Ovary (tissue), 9 donors: ENCODE measurements around the gene AFG1L. TPM values are rescaled to one million over a fixed set of nuclear protein-coding genes. Genes with fewer than 3 reads are reported as not detected.

Experiments used
- DNase-seq, 5 donors: peaks; one replicate each; pipeline ENCODE4 v3.0.0-alpha.2; 2019 to 2020
- H3K27ac ChIP-seq, 2 donors: fragments of 200-600 bp; one replicate each; pipeline versions ENCODE4 v1.5.1 to v1.8.0; 2019 to 2022
- H3K27me3 ChIP-seq: fragments of 200-600 bp; one replicate; pipeline ENCODE4 v1.8.0; 2022
- H3K36me3 ChIP-seq: fragments of 200-600 bp; sonication (generic); one replicate; pipeline ENCODE4 v1.5.1; 2019
- H3K4me1 ChIP-seq: one replicate; pipeline ENCODE4 v1.8.1; 2013; ENCODE audit warnings: mild to moderate bottlenecking, moderate library complexity; ENCODE audit not compliant: insufficient read depth
- H3K4me3 ChIP-seq: fragments of 200-600 bp; sonication (generic); one replicate; pipeline ENCODE4 v1.5.1; 2017
- H3K9me3 ChIP-seq, 2 donors: fragments of 200-600 bp in 1 of 2; sonication (generic) in 1 of 2; one replicate each; pipeline versions ENCODE4 v1.5.1 to v1.8.1; 2013 to 2019; ENCODE audit warnings: mild to moderate bottlenecking in 1 of 2, moderate library complexity in 1 of 2
- EP300 ChIP-seq: sonication (generic); formaldehyde crosslinking; IDR thresholded peaks from one replicate; pipeline ENCODE4 v1.6.1; 2017; ENCODE audit warnings: antibody characterized with exemption
- POLR2A ChIP-seq: fragments of 450-650 bp; IDR thresholded peaks from one replicate; pipeline ENCODE4 v1.6.1; 2017; ENCODE audit warnings: antibody characterized with exemption, mild to moderate bottlenecking, moderate library complexity
- WGBS, 3 donors: extraction: QIAGEN DNeasy Blood & Tissue Kit in 1 of 3; methylation state at CpG; one replicate each; pipeline versions ENCODE4 v1.1.5 to v1.1.7; 2013 to 2017; 5-methylcytosine and 5-hydroxymethylcytosine counted together
- intact Hi-C, 4 donors: fragments of 100-400 bp; cut with DNase I; formaldehyde crosslinking; loops; one replicate each; pipeline versions ENCODE4 v1.11.0 to v1.15.1; 2022 to 2023
- polyA plus RNA-seq, 2 donors: library from polyadenylated mRNA; stranded (reverse); fragments of 200-250 nt in 1 of 2; fragments of 350-450 nt in 1 of 2; fragmentation: Illumina TruSeq in 1 of 2; extraction: RNeasy Lipid Tissue Mini Kit (QIAGEN cat#74804) in 1 of 2; gene quantifications; one replicate each; pipeline ENCODE4 v1.2.3, GENCODE V29; 2013 to 2014
- total RNA-seq, 7 donors: library from RNA; depleted of rRNA in 2 of 7; stranded (reverse); fragments of >200 nt in 2 of 7; fragmentation: NEBNext Ultra II Directional in 3 of 7; extraction: Animal tissue kit (Norgen Biotek cat#: 25700) in 3 of 7; gene quantifications; one replicate each; pipeline versions ENCODE4 v1.1.0 to v1.2.4, GENCODE V29; 2016 to 2023
- TF ChIP-seq, protein P1 (sequence below), 3 donors: fragments of 450-650 bp in 2 of 3; fragments of 200-600 bp in 1 of 3; IDR thresholded peaks; one replicate each; pipeline versions ENCODE4 v1.5.1 to v1.8.0; 2016 to 2022; ENCODE audit warnings: antibody characterized with exemption in 3 of 3, mild to moderate bottlenecking in 1 of 3
- donor health status: DM: no; HTN: no; CAD: no; lungs with moderate emphysema.
- donor health status: DM: no; HTN: no; CAD: no.
- donor health status: Bipolar disorder and iron deficiency.
- donor health status: DM: yes; HTN: yes; CAD: no.
- donor health status: DM: no; HTN: no; CAD: no.
- donor health status: DM: yes; HTN: yes; CAD: no.

The AFG1L gene
- total and polyA plus RNA-seq, 9 donors = 1.2 to 7.6 (median 5.7) TPM

DNA sequence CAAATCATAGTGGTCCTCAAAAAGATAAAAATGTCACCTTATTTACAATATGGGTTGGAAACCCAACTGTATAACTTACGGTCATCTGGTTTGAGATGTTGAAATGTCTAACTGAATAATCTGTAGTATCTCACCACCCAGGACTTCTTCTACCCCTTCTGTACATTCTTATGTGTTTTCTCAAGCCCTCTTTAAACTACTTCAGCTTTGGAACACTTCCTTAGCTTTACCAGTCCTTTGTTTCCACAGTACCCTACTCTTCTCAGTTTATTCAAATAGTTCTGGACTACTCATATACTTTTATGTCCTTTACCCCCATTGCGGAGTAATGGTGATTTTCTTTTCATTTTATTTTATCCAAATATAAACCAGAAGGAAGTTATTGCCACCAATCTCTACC, 137.3 kb downstream of the AFG1L start:
- no peaks in the 10 kb centered on the region for H3K9me3 ChIP-seq
- DNase-seq = no peak
- H3K4me1 ChIP-seq = no peaks in the 10 kb centered on the region
- no peaks in the 10 kb centered on the region for H3K36me3 ChIP-seq
- 94 to 100% (median 98%) methylated on average over 2 of the region's 2 CpGs for WGBS, 3 donors
- TF ChIP-seq POLR2A (no peak), EP300 (no peak)
- TF ChIP-seq, protein P1, sequence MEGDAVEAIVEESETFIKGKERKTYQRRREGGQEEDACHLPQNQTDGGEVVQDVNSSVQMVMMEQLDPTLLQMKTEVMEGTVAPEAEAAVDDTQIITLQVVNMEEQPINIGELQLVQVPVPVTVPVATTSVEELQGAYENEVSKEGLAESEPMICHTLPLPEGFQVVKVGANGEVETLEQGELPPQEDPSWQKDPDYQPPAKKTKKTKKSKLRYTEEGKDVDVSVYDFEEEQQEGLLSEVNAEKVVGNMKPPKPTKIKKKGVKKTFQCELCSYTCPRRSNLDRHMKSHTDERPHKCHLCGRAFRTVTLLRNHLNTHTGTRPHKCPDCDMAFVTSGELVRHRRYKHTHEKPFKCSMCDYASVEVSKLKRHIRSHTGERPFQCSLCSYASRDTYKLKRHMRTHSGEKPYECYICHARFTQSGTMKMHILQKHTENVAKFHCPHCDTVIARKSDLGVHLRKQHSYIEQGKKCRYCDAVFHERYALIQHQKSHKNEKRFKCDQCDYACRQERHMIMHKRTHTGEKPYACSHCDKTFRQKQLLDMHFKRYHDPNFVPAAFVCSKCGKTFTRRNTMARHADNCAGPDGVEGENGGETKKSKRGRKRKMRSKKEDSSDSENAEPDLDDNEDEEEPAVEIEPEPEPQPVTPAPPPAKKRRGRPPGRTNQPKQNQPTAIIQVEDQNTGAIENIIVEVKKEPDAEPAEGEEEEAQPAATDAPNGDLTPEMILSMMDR (IDR thresholded peaks at IDR 0.05) = no peak
- H3K27ac ChIP-seq = no peak overlapping the region
- H3K4me3 ChIP-seq = no peak overlapping the region
- intact Hi-C loops = no loop called here
- H3K27me3 ChIP-seq = no peaks in the 10 kb centered on the region

DNA sequence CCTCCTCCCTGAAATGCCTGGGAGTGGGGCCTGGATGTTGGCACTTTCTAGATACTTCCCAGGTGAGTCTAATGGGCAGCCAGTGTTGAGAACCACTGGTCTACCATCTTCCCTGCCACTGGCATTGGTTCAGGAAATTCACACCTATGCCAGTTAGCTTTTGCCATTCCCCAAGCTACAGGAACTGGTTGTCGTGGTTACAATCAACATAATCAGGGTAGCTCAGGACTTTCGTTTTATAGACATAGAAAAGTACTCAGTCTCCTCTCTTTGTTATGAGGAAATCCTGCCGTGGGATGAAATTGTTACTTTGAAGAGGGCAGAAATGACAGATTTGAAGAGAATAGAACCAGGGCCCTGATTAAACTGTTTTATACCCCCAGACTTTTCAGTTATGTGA, 137.9 kb downstream of the AFG1L start:
- Histone ChIP-seq H3K27ac (no peak overlapping the region), H3K9me3 (no peaks in the 10 kb centered on the region)
- intact Hi-C loops = no loop called here

DNA sequence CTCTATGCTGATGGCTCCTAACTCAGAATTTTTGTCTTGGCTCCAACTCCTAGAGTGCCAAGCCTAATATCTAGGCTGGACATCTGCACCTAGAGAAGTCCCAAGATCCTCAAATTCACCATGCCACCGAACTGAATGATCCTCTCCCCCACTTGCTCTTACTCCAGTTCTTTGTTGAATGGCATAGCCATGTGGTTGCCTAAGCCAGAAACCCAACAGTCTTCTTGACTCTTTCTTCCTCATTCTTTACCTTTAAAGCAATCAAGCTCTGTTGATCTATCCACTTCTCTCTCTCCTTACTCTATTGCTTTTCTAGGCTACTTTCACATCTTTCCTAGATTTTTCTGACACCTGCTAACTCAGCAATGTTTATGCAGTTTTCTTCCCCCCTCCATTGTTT, 139.4 kb downstream of the AFG1L start:
- Histone ChIP-seq H3K4me1 (no peaks in the 10 kb centered on the region), H3K9me3 (no peaks in the 10 kb centered on the region), H3K36me3 (no peaks in the 10 kb centered on the region), H3K27ac (no peak overlapping the region), H3K4me3 (no peak overlapping the region), H3K27me3 (no peaks in the 10 kb centered on the region)
- intact Hi-C loops = no loop called here
- WGBS, 3 donors = 84 to 100% (median 94%) methylated on average over 1 of the region's 1 CpG
- DNase-seq = no peak
- no peak for TF ChIP-seq POLR2A
- TF ChIP-seq, protein P1 (IDR thresholded peaks at IDR 0.05) = no peak
- TF ChIP-seq EP300 = no peak

More for the DNA sequence above, 137.9 kb downstream of the AFG1L start:
- Histone ChIP-seq H3K27me3 (no peaks in the 10 kb centered on the region), H3K36me3 (no peaks in the 10 kb centered on the region), H3K4me1 (no peaks in the 10 kb centered on the region), H3K4me3 (no peak overlapping the region)
- WGBS, 3 donors = 78 to 83% (median 83%) methylated on average over 3 of the region's 3 CpGs
- DNase-seq = no peak
- TF ChIP-seq EP300 (no peak), POLR2A (no peak)
- TF ChIP-seq, protein P1 (IDR thresholded peaks at IDR 0.05) = no peak

DNA sequence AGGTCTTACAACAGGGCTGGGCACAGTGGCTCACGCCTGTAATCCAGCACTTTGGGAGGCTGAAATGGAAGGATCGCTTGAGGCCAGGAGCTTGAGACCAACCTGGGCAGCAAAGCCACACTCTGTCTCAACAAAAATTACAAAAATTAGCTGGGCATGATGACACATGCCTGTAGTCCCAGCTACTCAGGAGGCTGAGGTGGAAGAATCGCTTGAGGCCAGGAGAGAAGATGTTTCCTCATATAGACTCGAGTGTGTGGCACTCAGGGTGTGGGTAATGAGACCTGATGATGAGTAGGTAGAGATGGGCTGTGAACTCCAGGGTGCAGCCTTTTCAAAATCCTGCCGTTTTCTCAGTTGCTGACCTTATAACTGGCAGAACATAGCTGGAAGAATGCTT, 140.5 kb downstream of the AFG1L start:
- intact Hi-C loops = no loop called here
- 91 to 96% (median 94%) methylated on average over 5 of the region's 5 CpGs for WGBS, 3 donors

More for the DNA sequence above, 140.5 kb downstream of the AFG1L start:
- Histone ChIP-seq H3K36me3 (no peaks in the 10 kb centered on the region), H3K4me3 (no peak overlapping the region), H3K4me1 (no peaks in the 10 kb centered on the region), H3K27ac (no peak overlapping the region), H3K27me3 (no peaks in the 10 kb centered on the region), H3K9me3 (no peaks in the 10 kb centered on the region)
- no peak for DNase-seq
- TF ChIP-seq EP300 (no peak), POLR2A (no peak)
- TF ChIP-seq, protein P1 (IDR thresholded peaks at IDR 0.05) = no peak
